Transverse colon (tissue), 4 donors: ENCODE measurements around the gene TNS3. TPM values are rescaled to one million over a fixed set of nuclear protein-coding genes. Genes with fewer than 3 reads are reported as not detected.

ENCODE experiments used
- DNase-seq: peaks from one replicate; pipeline ENCODE4 v3.0.0-alpha.2; 2019
- H3K27ac ChIP-seq, 4 donors: fragments of 200-600 bp; sonication (generic); 2 replicates each; pipeline ENCODE4 v1.5.1; 2016 to 2018; ENCODE audit warnings: inconsistent platforms in 4 of 4
- H3K27me3 ChIP-seq: fragments of 200-600 bp; sonication (generic); 2 replicates; pipeline ENCODE4 v1.5.1; 2017; ENCODE audit warnings: inconsistent platforms
- H3K36me3 ChIP-seq, 4 donors: fragments of 200-600 bp; sonication (generic); 2 replicates each; pipeline ENCODE4 v1.5.1; 2017 to 2019; ENCODE audit warnings: inconsistent platforms in 4 of 4
- H3K4me1 ChIP-seq, 4 donors: fragments of 200-600 bp; sonication (generic); 2 replicates each; pipeline ENCODE4 v1.5.1; 2017 to 2020; ENCODE audit warnings: inconsistent platforms in 4 of 4
- H3K4me3 ChIP-seq, 4 donors: fragments of 200-600 bp; sonication (generic); 1 replicate in 1 of 4; 2 replicates in 3 of 4; pipeline versions ENCODE4 v1.5.1 to v1.6.1; 2017 to 2019; ENCODE audit warnings: inconsistent platforms in 4 of 4
- H3K9me3 ChIP-seq, 2 donors: fragments of 200-600 bp; sonication (generic); 2 replicates each; pipeline ENCODE4 v1.5.1; 2017 to 2019; ENCODE audit warnings: inconsistent platforms in 2 of 2
- EP300 ChIP-seq: sonication (generic); formaldehyde crosslinking; IDR thresholded peaks from one replicate; pipeline ENCODE4 v1.6.1; 2017; ENCODE audit warnings: antibody characterized with exemption, low read depth
- POLR2A ChIP-seq: fragments of 450-650 bp; IDR thresholded peaks from one replicate; pipeline ENCODE4 v1.6.1; 2016; ENCODE audit warnings: antibody characterized with exemption, mild to moderate bottlenecking, moderate library complexity
- POLR2AphosphoS5 ChIP-seq, 3 donors: sonication (generic); formaldehyde crosslinking; IDR thresholded peaks; one replicate each; pipeline ENCODE4 v1.6.1; 2016; ENCODE audit warnings: antibody characterized with exemption in 3 of 3
- WGBS, 2 donors: methylation state at CpG; one replicate each; pipeline ENCODE4 v1.1.5; 2018; ENCODE audit warnings: low coverage in 1 of 2; 5-methylcytosine and 5-hydroxymethylcytosine counted together
- in situ Hi-C, 4 donors: fragments of 200-750 bp; cut with MboI; loops; one replicate each; pipeline versions ENCODE4 v1.15.0 to v1.15.1; 2017; ENCODE audit warnings: low sequenced_read_pairs in 3 of 4, low pct_ligation_motif_present in 1 of 4, low pct_unique_long_range_greater_than_20kb in 1 of 4
- intact Hi-C: fragments of 100-400 bp; cut with DNase I; formaldehyde crosslinking; loops from one replicate; pipeline ENCODE4 v1.15.1; 2023; ENCODE audit warnings: low total_unique reads
- total RNA-seq, 4 donors: library from RNA; depleted of rRNA; stranded (reverse); fragments of >200 nt; gene quantifications; one replicate each; pipeline ENCODE4 v1.1.0, GENCODE V29; 2016
- TF ChIP-seq, protein P1 (sequence below), 5 experiments: fragments of 200-600 bp in 3 of 5; fragments of 450-650 bp in 2 of 5; sonication (generic) in 3 of 5; IDR thresholded peaks; 1 replicate in 2 of 5; 2 replicates in 3 of 5; pipeline ENCODE4 v1.5.1; 2016 to 2017; ENCODE audit warnings: antibody characterized with exemption in 5 of 5, inconsistent platforms in 3 of 5, mild to moderate bottlenecking in 2 of 5, moderate library complexity in 1 of 5

TNS3 gene
- total RNA-seq, 4 donors from 2014 or later, result 58.5 to 104 (median 72.7) TPM

DNA sequence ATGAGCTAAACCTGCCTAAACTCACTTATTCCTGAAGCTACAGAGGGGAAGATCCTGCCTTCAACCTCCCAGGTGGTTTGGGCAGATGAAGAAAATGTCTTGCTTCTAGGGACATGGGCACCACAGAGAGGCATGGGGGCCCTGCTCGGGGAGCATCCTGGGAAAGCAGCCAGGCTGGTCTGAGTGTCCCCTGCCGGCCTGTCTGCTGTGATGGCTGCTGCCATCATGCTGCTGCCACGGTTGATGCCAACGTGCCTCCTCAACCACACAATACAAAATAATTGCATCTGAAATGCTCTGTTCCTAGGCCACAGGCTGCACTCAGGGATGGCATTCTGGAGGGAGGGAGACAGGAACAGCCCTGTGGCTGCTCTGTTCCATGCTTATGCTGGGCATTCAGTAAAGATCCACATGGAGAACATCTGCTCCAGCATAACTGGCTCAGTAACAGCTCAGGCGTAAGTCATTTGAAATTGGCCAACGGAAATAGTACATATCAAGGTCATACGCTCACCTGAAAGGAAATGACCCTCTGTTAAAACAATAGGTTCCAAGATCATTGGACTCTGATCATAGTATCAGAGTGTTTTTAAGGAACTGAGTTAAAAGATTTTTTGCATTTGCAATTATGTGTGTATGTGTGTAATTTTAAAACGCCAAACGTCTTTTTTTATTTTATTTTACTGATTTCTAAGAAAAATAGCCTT is 299.0 kb downstream of the TNS3 start:
- TF ChIP-seq POLR2A (no peak), POLR2AphosphoS5 (IDR thresholded peaks at IDR 0.05) (no peak), EP300 (no peak)
- TF ChIP-seq, protein P1, sequence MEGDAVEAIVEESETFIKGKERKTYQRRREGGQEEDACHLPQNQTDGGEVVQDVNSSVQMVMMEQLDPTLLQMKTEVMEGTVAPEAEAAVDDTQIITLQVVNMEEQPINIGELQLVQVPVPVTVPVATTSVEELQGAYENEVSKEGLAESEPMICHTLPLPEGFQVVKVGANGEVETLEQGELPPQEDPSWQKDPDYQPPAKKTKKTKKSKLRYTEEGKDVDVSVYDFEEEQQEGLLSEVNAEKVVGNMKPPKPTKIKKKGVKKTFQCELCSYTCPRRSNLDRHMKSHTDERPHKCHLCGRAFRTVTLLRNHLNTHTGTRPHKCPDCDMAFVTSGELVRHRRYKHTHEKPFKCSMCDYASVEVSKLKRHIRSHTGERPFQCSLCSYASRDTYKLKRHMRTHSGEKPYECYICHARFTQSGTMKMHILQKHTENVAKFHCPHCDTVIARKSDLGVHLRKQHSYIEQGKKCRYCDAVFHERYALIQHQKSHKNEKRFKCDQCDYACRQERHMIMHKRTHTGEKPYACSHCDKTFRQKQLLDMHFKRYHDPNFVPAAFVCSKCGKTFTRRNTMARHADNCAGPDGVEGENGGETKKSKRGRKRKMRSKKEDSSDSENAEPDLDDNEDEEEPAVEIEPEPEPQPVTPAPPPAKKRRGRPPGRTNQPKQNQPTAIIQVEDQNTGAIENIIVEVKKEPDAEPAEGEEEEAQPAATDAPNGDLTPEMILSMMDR (IDR thresholded peaks at IDR 0.05), result no peak
- no peaks in the 10 kb centered on the region for H3K27me3 ChIP-seq
- peaks cover 0 to 18% (median 8%) of the 10 kb centered on the region in 4 donors for H3K4me1 ChIP-seq
- no peak overlapping the region for H3K4me3 ChIP-seq
- in situ Hi-C loops (loop anchor here in 1 of 4 donors (25.0 kb wide), 1 partner anchor 529 kb away; no protein-coding TSS in a partner anchor), intact Hi-C loops (no loop called here)
- no peak for DNase-seq
- whole genome bisulfite sequencing, 2 donors, result 82 to 91% methylated on average over 4 to 9 of the region's 9 CpGs
- no peaks in the 10 kb centered on the region for H3K9me3 ChIP-seq
- H3K27ac ChIP-seq, result peak overlapping the region; percentile 29 to 60 (median 52)
- peaks cover 0 to 15% (median 3%) of the 10 kb centered on the region in 4 donors for H3K36me3 ChIP-seq

DNA sequence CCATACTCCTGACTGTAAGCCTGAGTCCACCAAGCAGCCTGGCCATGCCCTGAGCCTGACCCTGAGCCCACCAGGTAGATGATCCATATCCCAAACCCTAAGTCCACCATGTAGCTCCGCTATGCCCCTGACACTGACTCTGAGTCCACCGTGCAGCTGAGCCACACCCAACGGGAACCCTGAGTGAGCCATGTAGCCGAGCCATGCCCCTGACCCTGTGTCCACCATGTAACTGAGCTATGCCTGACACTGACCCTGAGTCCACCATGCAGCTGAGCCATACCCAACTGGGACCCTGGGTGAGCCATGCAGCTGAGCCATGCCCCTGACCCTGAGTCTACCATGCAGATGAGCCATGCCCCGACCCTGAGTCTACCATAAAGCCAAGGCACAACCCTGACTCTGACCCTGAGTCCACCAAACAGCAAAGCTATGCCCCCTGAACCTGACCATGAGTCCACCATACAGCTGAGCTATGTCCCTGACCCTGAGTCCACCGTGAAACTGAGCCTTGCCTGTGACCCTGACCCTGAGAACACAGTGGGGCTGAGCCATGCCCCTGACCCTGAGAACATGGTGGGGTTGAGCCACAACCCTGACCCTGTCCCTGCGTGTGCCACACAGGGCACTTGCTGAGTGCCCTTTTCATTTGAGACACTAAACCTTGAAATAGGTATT is 299.8 kb downstream of the TNS3 start:
- Histone ChIP-seq H3K27me3 (no peaks in the 10 kb centered on the region), H3K4me1 (peaks cover 0 to 18% (median 8%) of the 10 kb centered on the region in 4 donors)

DNA sequence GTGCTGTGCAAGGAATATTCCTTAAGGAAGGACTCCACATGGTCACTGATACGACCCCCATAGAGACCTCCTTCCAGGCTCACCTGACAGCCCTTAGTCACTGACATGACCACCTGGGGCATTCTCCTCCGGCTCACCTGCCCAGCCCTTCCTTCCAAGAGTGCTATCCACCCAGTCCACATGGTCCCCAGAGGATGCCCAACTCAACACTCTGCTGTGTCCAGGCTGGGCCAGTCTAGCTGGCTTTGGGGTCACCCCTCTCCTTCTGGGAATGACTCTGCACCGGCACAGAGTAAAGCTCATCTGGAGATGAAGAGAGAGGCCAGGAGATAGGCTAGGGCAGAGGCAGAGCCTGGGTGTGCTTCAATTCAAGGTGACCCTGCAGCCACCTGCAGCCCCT is 300.8 kb downstream of the TNS3 start:
- peaks cover 0 to 13% (median 3%) of the 10 kb centered on the region in 4 donors for H3K36me3 ChIP-seq

More for the DNA sequence above, 299.8 kb downstream of the TNS3 start:
- no peak overlapping the region for H3K4me3 ChIP-seq
- DNase-seq, result no peak
- in situ Hi-C loops (loop anchor here in 1 of 4 donors (25.0 kb wide), 1 partner anchor 530 kb away; no protein-coding TSS in a partner anchor), intact Hi-C loops (no loop called here)
- peak overlapping the region in 1 of 4 donors; percentile 48 for H3K27ac ChIP-seq
- no peaks in the 10 kb centered on the region for H3K9me3 ChIP-seq
- WGBS, 2 donors, result 96% methylated on average over 7 of the region's 7 CpGs; no CpG with 5 or more reads in 1 of the 2 donors
- H3K36me3 ChIP-seq, result peaks cover 0 to 10% (median 3%) of the 10 kb centered on the region in 4 donors
- TF ChIP-seq POLR2AphosphoS5 (IDR thresholded peaks at IDR 0.05), result no peak
- TF ChIP-seq, protein P1 (IDR thresholded peaks at IDR 0.05), result no peak
- no peak for TF ChIP-seq POLR2A
- no peak for TF ChIP-seq EP300

More for the DNA sequence above, 300.8 kb downstream of the TNS3 start:
- Histone ChIP-seq H3K4me3 (no peak overlapping the region), H3K27ac (no peak overlapping the region), H3K9me3 (no peaks in the 10 kb centered on the region), H3K4me1 (peaks cover 0 to 18% (median 8%) of the 10 kb centered on the region in 4 donors), H3K27me3 (no peaks in the 10 kb centered on the region)
- in situ Hi-C loops (loop anchor here in 1 of 4 donors (25.0 kb wide), 1 partner anchor 531 kb away; no protein-coding TSS in a partner anchor), intact Hi-C loops (no loop called here)
- no peak for TF ChIP-seq POLR2A
- TF ChIP-seq, protein P1 (IDR thresholded peaks at IDR 0.05), result no peak
- 92% methylated on average over 3 of the region's 3 CpGs; no CpG with 5 or more reads in 1 of the 2 donors for WGBS, 2 donors
- DNase-seq, result no peak
